ENCODE measurements around the gene MFN2. TPM values are rescaled to one million over a fixed set of nuclear protein-coding genes. Genes with fewer than 3 reads are reported as not detected.

Gene MFN2
- total and polyA plus RNA-seq, 4 donors: 17.2 to 87.8 (median 43.2) TPM

DNA sequence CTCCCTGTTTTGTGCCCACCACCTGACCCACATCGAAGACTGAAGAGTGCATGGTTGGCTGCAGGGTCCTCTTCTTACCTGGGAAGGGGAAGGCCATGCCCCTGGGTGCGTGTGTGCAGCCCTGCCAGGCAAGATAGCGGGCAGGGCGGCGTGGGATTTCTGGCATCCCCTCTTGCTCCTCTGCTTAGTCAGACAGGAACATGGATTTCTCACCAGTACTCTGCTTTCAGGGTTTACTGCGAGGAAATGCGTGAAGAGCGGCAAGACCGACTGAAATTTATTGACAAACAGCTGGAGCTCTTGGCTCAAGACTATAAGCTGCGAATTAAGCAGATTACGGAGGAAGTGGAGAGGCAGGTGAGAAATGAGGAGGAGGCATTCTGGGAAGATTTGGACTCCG, 23.5 kb downstream of the MFN2 start:
- H3K9me3 ChIP-seq (ENCODE audit: control insufficient read depth in 4 of 4, low read length in 3 of 4): no peaks in the 10 kb centered on the region
- H3K27me3 ChIP-seq (ENCODE audit: control insufficient read depth in 4 of 4, insufficient read depth in 4 of 4, low read length in 3 of 4): no peaks in the 10 kb centered on the region
- 96% methylated on average over 12 of the region's 12 CpGs for WGBS

More for the DNA sequence above, 23.5 kb downstream of the MFN2 start:
- Histone ChIP-seq H3K4me3 (ENCODE audit: low read depth in 1 of 3, low read length in 3 of 3) (no peak overlapping the region), H3K4me1 (ENCODE audit: control insufficient read depth in 4 of 4, insufficient read depth in 4 of 4, low read length in 3 of 4) (no peaks in the 10 kb centered on the region), H3K9ac (ENCODE audit: low read depth in 1 of 2, low read length in 2 of 2) (no peak overlapping the region), H3K36me3 (ENCODE audit: control insufficient read depth in 4 of 4, insufficient read depth in 3 of 4, low read depth in 1 of 4, low read length in 3 of 4) (peaks cover 27 to 78% (median 71%) of the 10 kb centered on the region in 4 donors), H3K27ac (ENCODE audit: low read depth in 1 of 2, low read length in 2 of 2) (no peak overlapping the region)
- no peak for DNase-seq (ENCODE audit: low spot score)
- TF ChIP-seq JUND (IDR thresholded peaks at IDR 0.05): no peak
- no peak for TF ChIP-seq HNF4G (IDR thresholded peaks at IDR 0.05)
- no peak for TF ChIP-seq FOXA1 (IDR thresholded peaks at IDR 0.05)
- no peak for TF ChIP-seq EGR1 (IDR thresholded peaks at IDR 0.05; ENCODE audit: low read depth in 2 of 2)
- no peak for TF ChIP-seq NR2F2 (IDR thresholded peaks at IDR 0.05)
- no peak for TF ChIP-seq HNF4A (conservative IDR thresholded peaks at IDR 0.05)
- TF ChIP-seq RXRA (IDR thresholded peaks at IDR 0.05): no peak
- no peak for TF ChIP-seq ZBTB33 (IDR thresholded peaks at IDR 0.05)
- no peak for TF ChIP-seq FOXA2 (IDR thresholded peaks at IDR 0.05)
- no peak for TF ChIP-seq RAD21 (IDR thresholded peaks at IDR 0.05)
- no peak for TF ChIP-seq CTCF (IDR thresholded peaks at IDR 0.05; ENCODE audit: low read depth, low read length, missing input control)
- TF ChIP-seq ATF3 (IDR thresholded peaks at IDR 0.05): no peak
- no peak for TF ChIP-seq MAX (IDR thresholded peaks at IDR 0.05)
- TF ChIP-seq, protein P1, sequence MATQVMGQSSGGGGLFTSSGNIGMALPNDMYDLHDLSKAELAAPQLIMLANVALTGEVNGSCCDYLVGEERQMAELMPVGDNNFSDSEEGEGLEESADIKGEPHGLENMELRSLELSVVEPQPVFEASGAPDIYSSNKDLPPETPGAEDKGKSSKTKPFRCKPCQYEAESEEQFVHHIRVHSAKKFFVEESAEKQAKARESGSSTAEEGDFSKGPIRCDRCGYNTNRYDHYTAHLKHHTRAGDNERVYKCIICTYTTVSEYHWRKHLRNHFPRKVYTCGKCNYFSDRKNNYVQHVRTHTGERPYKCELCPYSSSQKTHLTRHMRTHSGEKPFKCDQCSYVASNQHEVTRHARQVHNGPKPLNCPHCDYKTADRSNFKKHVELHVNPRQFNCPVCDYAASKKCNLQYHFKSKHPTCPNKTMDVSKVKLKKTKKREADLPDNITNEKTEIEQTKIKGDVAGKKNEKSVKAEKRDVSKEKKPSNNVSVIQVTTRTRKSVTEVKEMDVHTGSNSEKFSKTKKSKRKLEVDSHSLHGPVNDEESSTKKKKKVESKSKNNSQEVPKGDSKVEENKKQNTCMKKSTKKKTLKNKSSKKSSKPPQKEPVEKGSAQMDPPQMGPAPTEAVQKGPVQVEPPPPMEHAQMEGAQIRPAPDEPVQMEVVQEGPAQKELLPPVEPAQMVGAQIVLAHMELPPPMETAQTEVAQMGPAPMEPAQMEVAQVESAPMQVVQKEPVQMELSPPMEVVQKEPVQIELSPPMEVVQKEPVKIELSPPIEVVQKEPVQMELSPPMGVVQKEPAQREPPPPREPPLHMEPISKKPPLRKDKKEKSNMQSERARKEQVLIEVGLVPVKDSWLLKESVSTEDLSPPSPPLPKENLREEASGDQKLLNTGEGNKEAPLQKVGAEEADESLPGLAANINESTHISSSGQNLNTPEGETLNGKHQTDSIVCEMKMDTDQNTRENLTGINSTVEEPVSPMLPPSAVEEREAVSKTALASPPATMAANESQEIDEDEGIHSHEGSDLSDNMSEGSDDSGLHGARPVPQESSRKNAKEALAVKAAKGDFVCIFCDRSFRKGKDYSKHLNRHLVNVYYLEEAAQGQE (IDR thresholded peaks at IDR 0.05): no peak
- TF ChIP-seq GABPA (IDR thresholded peaks at IDR 0.05 in 1 of 2, conservative IDR thresholded peaks at IDR 0.05 in 1 of 2): no peak
- no peak for TF ChIP-seq TAF1 (conservative IDR thresholded peaks at IDR 0.05)
- TF ChIP-seq SP1 (IDR thresholded peaks at IDR 0.05): no peak
- no peak for TF ChIP-seq YY1 (IDR thresholded peaks at IDR 0.05)

All from liver (tissue), 9 donors.